ENCODE measurements around the gene FRRS1. TPM values are rescaled to one million over a fixed set of nuclear protein-coding genes. Genes with fewer than 3 reads are reported as not detected.
A peak's percentile ranks its signal among the peaks of the same experiment; 100 is the strongest.

FRRS1 gene
- total RNA-seq, 5 donors from 2014 or later (not counting 1 experiment from before 2014, with no cell fraction given), result 0.20 to 1.2 (median 0.45) TPM; not detected in 1

GRCh38 chr1:99784809-99785255 is 18.4 kb upstream of the FRRS1 start:
- peak in 1 of 35 experiments; percentile 58 for DNase-seq
- WGBS (ENCODE audit: insufficient coverage), result no CpG with 5 or more reads among the region's 2 CpGs
- peaks cover 9 to 12% of the 10 kb centered on the region in 2 experiments for H3K4me1 ChIP-seq (ENCODE audit: control insufficient read depth in 1 of 2, extremely low read depth in 1 of 2, insufficient read depth in 2 of 2, low read length in 2 of 2)
- CTCF ChIA-PET, result no interaction called here
- Mint-ChIP-seq H3K4me1 (peaks cover 12 to 24% (median 19%) of the 10 kb centered on the region in 3 donors), H3K27ac (no peak overlapping the region), H3K36me3 (no peaks in the 10 kb centered on the region), H3K9me3 (no peaks in the 10 kb centered on the region), H3K27me3 (peaks cover 2 to 14% of the 10 kb centered on the region in 2 donors), H3K4me3 (peak overlapping the region; percentile 16 to 35 (median 32))
- no peak overlapping the region for H3K27ac ChIP-seq (ENCODE audit: low read length)
- no peaks in the 10 kb centered on the region for H3K36me3 ChIP-seq (ENCODE audit: control insufficient read depth in 2 of 2, extremely low read depth in 1 of 2, insufficient read depth in 1 of 2, low read length in 1 of 2)
- no peaks in the 10 kb centered on the region for H3K9me3 ChIP-seq
- POLR2A ChIA-PET, result interaction anchor here in 1 of 2 donors (0.6 kb wide), 1 partner anchor 184 kb away, joined by 3 read pairs; no protein-coding TSS in a partner anchor
- H3K27me3 ChIP-seq (replicated peaks in 1 of 2; ENCODE audit: control insufficient read depth in 2 of 2, extremely low read depth in 1 of 2, insufficient read depth in 2 of 2, low read length in 1 of 2), result no peaks in the 10 kb centered on the region
- no peak overlapping the region for H3K4me3 ChIP-seq (ENCODE audit: control insufficient read depth in 1 of 2, extremely low read depth in 1 of 2, low read length in 1 of 2)
- peak in 1 of 4 experiments; percentile 73 for ATAC-seq (replicated peaks in 1 of 4)

GRCh38 chr1:99784143-99784542 is 17.7 kb upstream of the FRRS1 start:
- Mint-ChIP-seq H3K27ac (peak overlapping the region in 1 of 2 donors; percentile 9), H3K4me3 (peak overlapping the region in 1 of 3 donors; percentile 16), H3K36me3 (no peaks in the 10 kb centered on the region), H3K4me1 (peaks cover 12 to 24% (median 19%) of the 10 kb centered on the region in 3 donors), H3K27me3 (peaks cover 2 to 10% of the 10 kb centered on the region in 2 donors), H3K9me3 (no peaks in the 10 kb centered on the region)
- peaks cover 9 to 12% of the 10 kb centered on the region in 2 experiments for H3K4me1 ChIP-seq (ENCODE audit: control insufficient read depth in 1 of 2, extremely low read depth in 1 of 2, insufficient read depth in 2 of 2, low read length in 2 of 2)
- ChIA-PET POLR2A (no interaction called here), CTCF (interaction anchor here in 1 of 2 donors (0.6 kb wide), 1 partner anchor 441 kb away, joined by 3 read pairs; no protein-coding TSS in a partner anchor)
- no peaks in the 10 kb centered on the region for H3K9me3 ChIP-seq
- ATAC-seq (replicated peaks in 1 of 4), result no peak
- no peak for DNase-seq
- H3K27me3 ChIP-seq (replicated peaks in 1 of 2; ENCODE audit: control insufficient read depth in 2 of 2, extremely low read depth in 1 of 2, insufficient read depth in 2 of 2, low read length in 1 of 2), result no peaks in the 10 kb centered on the region
- no peak overlapping the region for H3K27ac ChIP-seq (ENCODE audit: low read length)
- 50% methylated on average over 1 of the region's 1 CpG for WGBS (ENCODE audit: insufficient coverage)
- H3K4me3 ChIP-seq (ENCODE audit: control insufficient read depth in 1 of 2, extremely low read depth in 1 of 2, low read length in 1 of 2), result no peak overlapping the region
- H3K36me3 ChIP-seq (ENCODE audit: control insufficient read depth in 2 of 2, extremely low read depth in 1 of 2, insufficient read depth in 1 of 2, low read length in 1 of 2), result no peaks in the 10 kb centered on the region

GRCh38 chr1:99782920-99783319 is 16.5 kb upstream of the FRRS1 start:
- Mint-ChIP-seq H3K27me3 (peaks cover 2 to 3% of the 10 kb centered on the region in 2 donors), H3K36me3 (no peaks in the 10 kb centered on the region), H3K27ac (no peak overlapping the region), H3K4me1 (peaks cover 12 to 24% (median 19%) of the 10 kb centered on the region in 3 donors), H3K4me3 (no peak overlapping the region), H3K9me3 (no peaks in the 10 kb centered on the region)
- Histone ChIP-seq H3K27me3 (replicated peaks in 1 of 2; ENCODE audit: control insufficient read depth in 2 of 2, extremely low read depth in 1 of 2, insufficient read depth in 2 of 2, low read length in 1 of 2) (no peaks in the 10 kb centered on the region), H3K36me3 (ENCODE audit: control insufficient read depth in 2 of 2, extremely low read depth in 1 of 2, insufficient read depth in 1 of 2, low read length in 1 of 2) (no peaks in the 10 kb centered on the region), H3K4me3 (ENCODE audit: control insufficient read depth in 1 of 2, extremely low read depth in 1 of 2, low read length in 1 of 2) (no peak overlapping the region), H3K27ac (ENCODE audit: low read length) (no peak overlapping the region), H3K9me3 (no peaks in the 10 kb centered on the region), H3K4me1 (ENCODE audit: control insufficient read depth in 1 of 2, extremely low read depth in 1 of 2, insufficient read depth in 2 of 2, low read length in 2 of 2) (peaks cover 9 to 12% of the 10 kb centered on the region in 2 experiments)
- no CpG with 5 or more reads among the region's 3 CpGs for WGBS (ENCODE audit: insufficient coverage)
- DNase-seq (no peak), ATAC-seq (replicated peaks in 1 of 4) (no peak)
- ChIA-PET POLR2A (no interaction called here), CTCF (no interaction called here)

- H3K27me3 ChIP-seq (replicated peaks in 1 of 2; ENCODE audit: control insufficient read depth in 2 of 2, extremely low read depth in 1 of 2, insufficient read depth in 2 of 2, low read length in 1 of 2), result no peaks in the 10 kb centered on the region
- CTCF ChIA-PET, result no interaction called here
- Mint-ChIP-seq H3K9me3 (no peaks in the 10 kb centered on the region), H3K4me1 (peaks cover 12 to 24% (median 19%) of the 10 kb centered on the region in 3 donors), H3K4me3 (no peak overlapping the region), H3K27me3 (peaks cover 2 to 3% of the 10 kb centered on the region in 2 donors), H3K36me3 (no peaks in the 10 kb centered on the region), H3K27ac (no peak overlapping the region)
- WGBS (ENCODE audit: insufficient coverage), result 100% methylated on average over 1 of the region's 1 CpG
- no peaks in the 10 kb centered on the region for H3K9me3 ChIP-seq
- POLR2A ChIA-PET, result no interaction called here
- H3K4me1 ChIP-seq (ENCODE audit: control insufficient read depth in 1 of 2, extremely low read depth in 1 of 2, insufficient read depth in 2 of 2, low read length in 2 of 2), result peaks cover 9 to 12% of the 10 kb centered on the region in 2 experiments
- no peak overlapping the region for H3K27ac ChIP-seq (ENCODE audit: low read length)
- ATAC-seq (replicated peaks in 1 of 4), result no peak
- DNase-seq, result no peak
- H3K36me3 ChIP-seq (ENCODE audit: control insufficient read depth in 2 of 2, extremely low read depth in 1 of 2, insufficient read depth in 1 of 2, low read length in 1 of 2), result no peaks in the 10 kb centered on the region
- no peak overlapping the region for H3K4me3 ChIP-seq (ENCODE audit: control insufficient read depth in 1 of 2, extremely low read depth in 1 of 2, low read length in 1 of 2)
Measured at GRCh38 chr1:99782397-99782796, 16.0 kb upstream of the FRRS1 start.

- Mint-ChIP-seq H3K4me3 (no peak overlapping the region), H3K9me3 (no peaks in the 10 kb centered on the region), H3K27ac (no peak overlapping the region), H3K4me1 (peaks cover 12 to 21% (median 16%) of the 10 kb centered on the region in 3 donors), H3K27me3 (peaks cover 2 to 3% of the 10 kb centered on the region in 2 donors), H3K36me3 (no peaks in the 10 kb centered on the region)
- no peak for ATAC-seq (replicated peaks in 1 of 4)
- no peaks in the 10 kb centered on the region for H3K9me3 ChIP-seq
- no peak overlapping the region for H3K4me3 ChIP-seq (ENCODE audit: control insufficient read depth in 1 of 2, extremely low read depth in 1 of 2, low read length in 1 of 2)
- H3K36me3 ChIP-seq (ENCODE audit: control insufficient read depth in 2 of 2, extremely low read depth in 1 of 2, insufficient read depth in 1 of 2, low read length in 1 of 2), result no peaks in the 10 kb centered on the region
- ChIA-PET CTCF (no interaction called here), POLR2A (no interaction called here)
- no peak for DNase-seq
- no peaks in the 10 kb centered on the region for H3K27me3 ChIP-seq (replicated peaks in 1 of 2; ENCODE audit: control insufficient read depth in 2 of 2, extremely low read depth in 1 of 2, insufficient read depth in 2 of 2, low read length in 1 of 2)
- WGBS (ENCODE audit: insufficient coverage), result 85% methylated on average over 3 of the region's 3 CpGs
- H3K4me1 ChIP-seq (ENCODE audit: control insufficient read depth in 1 of 2, extremely low read depth in 1 of 2, insufficient read depth in 2 of 2, low read length in 2 of 2), result peaks cover 9 to 12% of the 10 kb centered on the region in 2 experiments
- H3K27ac ChIP-seq (ENCODE audit: low read length), result no peak overlapping the region
Measured at GRCh38 chr1:99781798-99782197, 15.4 kb upstream of the FRRS1 start.

- Histone ChIP-seq H3K36me3 (ENCODE audit: control insufficient read depth in 2 of 2, extremely low read depth in 1 of 2, insufficient read depth in 1 of 2, low read length in 1 of 2) (no peaks in the 10 kb centered on the region), H3K4me1 (ENCODE audit: control insufficient read depth in 1 of 2, extremely low read depth in 1 of 2, insufficient read depth in 2 of 2, low read length in 2 of 2) (no peaks in the 10 kb centered on the region), H3K4me3 (ENCODE audit: control insufficient read depth in 1 of 2, extremely low read depth in 1 of 2, low read length in 1 of 2) (no peak overlapping the region), H3K27me3 (replicated peaks in 1 of 2; ENCODE audit: control insufficient read depth in 2 of 2, extremely low read depth in 1 of 2, insufficient read depth in 2 of 2, low read length in 1 of 2) (no peaks in the 10 kb centered on the region), H3K27ac (ENCODE audit: low read length) (no peak overlapping the region), H3K9me3 (no peaks in the 10 kb centered on the region)
- ATAC-seq (replicated peaks in 1 of 4) (no peak), DNase-seq (no peak)
- Mint-ChIP-seq H3K27me3 (peaks cover 3 to 7% of the 10 kb centered on the region in 2 donors), H3K4me1 (no peaks in the 10 kb centered on the region), H3K4me3 (no peak overlapping the region), H3K27ac (no peak overlapping the region), H3K36me3 (no peaks in the 10 kb centered on the region), H3K9me3 (no peaks in the 10 kb centered on the region)
- ChIA-PET POLR2A (no interaction called here), CTCF (no interaction called here)
- no CpG with 5 or more reads among the region's 3 CpGs for WGBS (ENCODE audit: insufficient coverage)
Measured at GRCh38 chr1:99777752-99778151, 11.3 kb upstream of the FRRS1 start.

GRCh38 chr1:99776120-99776519 is 9.7 kb upstream of the FRRS1 start:
- POLR2A ChIA-PET, result no interaction called here
- H3K9me3 Mint-ChIP-seq, result no peaks in the 10 kb centered on the region
- DNase-seq (no peak), ATAC-seq (replicated peaks in 1 of 4) (no peak)
- H3K27me3 Mint-ChIP-seq, result peaks cover 3 to 4% of the 10 kb centered on the region in 2 donors
- H3K9me3 ChIP-seq, result no peaks in the 10 kb centered on the region
- no peak overlapping the region for H3K4me3 ChIP-seq (ENCODE audit: control insufficient read depth in 1 of 2, extremely low read depth in 1 of 2, low read length in 1 of 2)
- H3K27ac ChIP-seq (ENCODE audit: low read length), result no peak overlapping the region
- H3K36me3 ChIP-seq (ENCODE audit: control insufficient read depth in 2 of 2, extremely low read depth in 1 of 2, insufficient read depth in 1 of 2, low read length in 1 of 2), result no peaks in the 10 kb centered on the region
- H3K4me3 Mint-ChIP-seq, result no peak overlapping the region
- H3K4me1 Mint-ChIP-seq, result no peaks in the 10 kb centered on the region
- H3K27ac Mint-ChIP-seq, result no peak overlapping the region
- no peaks in the 10 kb centered on the region for H3K4me1 ChIP-seq (ENCODE audit: control insufficient read depth in 1 of 2, extremely low read depth in 1 of 2, insufficient read depth in 2 of 2, low read length in 2 of 2)
- H3K36me3 Mint-ChIP-seq, result no peaks in the 10 kb centered on the region
- CTCF ChIA-PET, result no interaction called here
- no peaks in the 10 kb centered on the region for H3K27me3 ChIP-seq (replicated peaks in 1 of 2; ENCODE audit: control insufficient read depth in 2 of 2, extremely low read depth in 1 of 2, insufficient read depth in 2 of 2, low read length in 1 of 2)
